Measurements from ENCODE around the gene SHROOM2.
"Not testable (repeated sequence)": the region's sequence is repeated elsewhere in the genome, so short reads cannot be mapped to it uniquely, and the experiment has no call there.

Gene SHROOM2

GRCh38 chrX:9786798-9787635, 788 bp downstream of the SHROOM2 start:
- no peak for DNase-seq

GRCh38 chrX:9788911-9789310, 2.7 kb downstream of the SHROOM2 start:
- no peak for DNase-seq

- DNase-seq, result no peak
These were observed 3.3 kb downstream of the SHROOM2 start for GRCh38 chrX:9789555-9789954.

GRCh38 chrX:9790866-9791265, 4.6 kb downstream of the SHROOM2 start:
- DNase-seq, result no peak

GRCh38 chrX:9794495-9794894, 8.3 kb downstream of the SHROOM2 start:
- no peak for DNase-seq

- no peak for DNase-seq
These were observed 11.4 kb downstream of the SHROOM2 start for GRCh38 chrX:9797384-9798360.

GRCh38 chrX:9802737-9803136, 16.5 kb downstream of the SHROOM2 start:
- DNase-seq, result no peak

- no peak for DNase-seq
These were observed 18.2 kb downstream of the SHROOM2 start for GRCh38 chrX:9804444-9804843.

- no peak for DNase-seq
These were observed 19.7 kb downstream of the SHROOM2 start for GRCh38 chrX:9805956-9806355.

GRCh38 chrX:9807355-9808182, 21.3 kb downstream of the SHROOM2 start:
- no peak for DNase-seq

- not testable (repeated sequence) for DNase-seq
These were observed 23.6 kb downstream of the SHROOM2 start for GRCh38 chrX:9809876-9810275.

GRCh38 chrX:9811086-9811485, 24.9 kb downstream of the SHROOM2 start:
- DNase-seq, result not testable (repeated sequence)

- DNase-seq, result no peak
These were observed 30.0 kb downstream of the SHROOM2 start for GRCh38 chrX:9816084-9816700.

GRCh38 chrX:9821572-9821971, 35.3 kb downstream of the SHROOM2 start:
- DNase-seq, result no peak

GRCh38 chrX:9824554-9824953, 38.3 kb downstream of the SHROOM2 start:
- no peak for DNase-seq

- DNase-seq, result no peak
These were observed 39.0 kb downstream of the SHROOM2 start for GRCh38 chrX:9825129-9825790.

- DNase-seq, result no peak
These were observed 39.7 kb downstream of the SHROOM2 start for GRCh38 chrX:9825966-9826365.

- DNase-seq, result peak; percentile 49
These were observed 43.4 kb downstream of the SHROOM2 start for GRCh38 chrX:9829308-9830267.

GRCh38 chrX:9832811-9833210, 46.6 kb downstream of the SHROOM2 start:
- no peak for DNase-seq

GRCh38 chrX:9835585-9836210, 49.5 kb downstream of the SHROOM2 start:
- no peak for DNase-seq
